B cell (primary cell): Measurements from ENCODE around the gene PPP1R36. TPM values are rescaled to one million over a fixed set of nuclear protein-coding genes. Genes with fewer than 3 reads are reported as not detected.
A peak's percentile ranks its signal among the peaks of the same experiment; 100 is the strongest.

ENCODE experiments used
- ATAC-seq: fragments of 200-7000 bp; cut with Tn5 transposase; one replicate; pipeline ENCODE4 v1.10.0; 2021; ENCODE audit warnings: low read depth, mild to moderate bottlenecking, moderate number of reproducible peaks, moderate library complexity
- CTCF ChIA-PET: fragments of 350-600 bp; sonication (Branson Sonifier 250); formaldehyde crosslinking; loops from one replicate; lab custom pipeline; 2021; ENCODE audit warnings: antibody characterized with exemption, inconsistent platforms; lab: Charles Lee
- POLR2A ChIA-PET: fragments of 350-600 bp; sonication (Branson Sonifier 250); formaldehyde crosslinking; loops from one replicate; lab custom pipeline; 2021; ENCODE audit warnings: antibody characterized with exemption; lab: Charles Lee
- DNase-seq: peaks from one replicate; pipeline ENCODE4 v3.0.0; 2013
- H2AFZ ChIP-seq: 2 replicates; pipeline ENCODE4 v1.6.1; 2012; ENCODE audit warnings: mild to moderate bottlenecking, low read depth, low read length; ENCODE audit not compliant: insufficient read depth, poor library complexity, severe bottlenecking
- H3K27ac ChIP-seq, 2 donors: 1 replicate in 1 of 2; 2 replicates in 1 of 2; pipeline ENCODE4 v1.5.1; 2012 to 2013; ENCODE audit warnings: low read length in 2 of 2, mild to moderate bottlenecking in 2 of 2, moderate library complexity in 1 of 2
- H3K27me3 ChIP-seq, 4 experiments: fragments of 200-600 bp in 1 of 4; sonication (generic) in 1 of 4; replicated peaks in 1 of 4; 1 replicate in 2 of 4; 2 replicates in 2 of 4; pipeline versions ENCODE4 v1.6.1 to v1.7.0; 2013 to 2016; ENCODE audit warnings: low read length in 3 of 4, mild to moderate bottlenecking in 2 of 4, mixed read lengths in 1 of 4, moderate library complexity in 1 of 4; ENCODE audit not compliant: insufficient read depth in 4 of 4, control insufficient read depth in 3 of 4; ENCODE audit errors: control extremely low read depth in 1 of 4
- H3K36me3 ChIP-seq, 2 experiments: replicated peaks in 1 of 2; 1 replicate in 1 of 2; 2 replicates in 1 of 2; pipeline versions ENCODE4 v1.6.1 to v1.7.1; 2013; ENCODE audit warnings: low read length in 1 of 2; ENCODE audit not compliant: insufficient read depth in 2 of 2, control insufficient read depth in 1 of 2; ENCODE audit errors: control extremely low read depth in 1 of 2, extremely low read depth in 1 of 2
- H3K4me1 ChIP-seq, 2 donors: fragments of 200-600 bp in 1 of 2; sonication (generic) in 1 of 2; 1 replicate in 1 of 2; 2 replicates in 1 of 2; pipeline versions ENCODE4 v1.5.1 to v1.6.1; 2013 to 2017; ENCODE audit warnings: low read length in 2 of 2; ENCODE audit not compliant: control insufficient read depth in 2 of 2, insufficient read depth in 2 of 2
- H3K4me2 ChIP-seq: replicated peaks from 2 replicates; pipeline ENCODE3; 2012; ENCODE audit warnings: mild to moderate bottlenecking, low read depth, low read length; ENCODE audit not compliant: poor library complexity, severe bottlenecking
- H3K4me3 ChIP-seq, 5 experiments: fragments of 200-600 bp in 1 of 5; sonication (generic) in 1 of 5; 1 replicate in 3 of 5; 2 replicates in 2 of 5; pipeline versions ENCODE4 v1.5.1 to v1.7.0; 2011 to 2016; ENCODE audit warnings: low read length in 4 of 5, mild to moderate bottlenecking in 4 of 5, low read depth in 2 of 5, control low read depth in 1 of 5, moderate library complexity in 1 of 5; ENCODE audit not compliant: insufficient read depth in 1 of 5; ENCODE audit errors: control extremely low read depth in 1 of 5, extremely low read depth in 1 of 5
- H3K79me2 ChIP-seq: fragments of 200-600 bp; sonication (generic); one replicate; pipeline ENCODE4 v1.6.0; 2016; ENCODE audit warnings: low read length; ENCODE audit not compliant: control insufficient read depth, insufficient read depth
- H3K9ac ChIP-seq: fragments of 200-600 bp; sonication (generic); 2 replicates; pipeline ENCODE4 v1.6.1; 2017; ENCODE audit warnings: mild to moderate bottlenecking, low read length, moderate library complexity
- H3K9me3 ChIP-seq, 3 donors: one replicate each; pipeline versions ENCODE4 v1.6.1 to v1.7.1; 2013; ENCODE audit warnings: low read length in 2 of 3; ENCODE audit not compliant: control insufficient read depth in 2 of 3, insufficient read depth in 1 of 3; ENCODE audit errors: control extremely low read depth in 1 of 3
- H4K20me1 ChIP-seq: 2 replicates; pipeline ENCODE4 v1.6.0; 2012; ENCODE audit warnings: mild to moderate bottlenecking, low read length; ENCODE audit not compliant: insufficient read depth, control insufficient read depth, poor library complexity, severe bottlenecking
- H3K27ac Mint-ChIP-seq: one replicate; pipeline ENCODE4 v1.8.0; 2021; ENCODE audit warnings: mixed read lengths
- H3K27me3 Mint-ChIP-seq: one replicate; pipeline ENCODE4 v1.8.0; 2021; ENCODE audit warnings: mixed read lengths
- H3K4me1 Mint-ChIP-seq: one replicate; pipeline ENCODE4 v1.8.0; 2021; ENCODE audit warnings: mixed read lengths
- H3K4me3 Mint-ChIP-seq: one replicate; pipeline ENCODE4 v1.8.0; 2021; ENCODE audit warnings: mixed read lengths
- H3K9me3 Mint-ChIP-seq: one replicate; pipeline ENCODE4 v1.8.0; 2022; ENCODE audit warnings: mixed read lengths; ENCODE audit not compliant: insufficient read depth
- EZH2 ChIP-seq: IDR thresholded peaks from 2 replicates; pipeline ENCODE4 v1.6.1; 2012; ENCODE audit warnings: borderline replicate concordance, low read depth, mild to moderate bottlenecking, moderate library complexity, low read length; ENCODE audit not compliant: insufficient read depth, poor library complexity, severe bottlenecking
- WGBS: methylation state at CpG from one replicate; pipeline ENCODE4 v1.1.5; 2013; ENCODE audit warnings: missing lambda C conversion rate; ENCODE audit not compliant: insufficient coverage; 5-methylcytosine and 5-hydroxymethylcytosine counted together
- intact Hi-C: fragments of 100-400 bp; cut with micrococcal nuclease; formaldehyde crosslinking; loops from one replicate; pipeline ENCODE4 v1.10.0; 2022
- polyA plus RNA-seq: library from polyadenylated mRNA; depleted of rRNA; stranded (reverse); fragments of >200 nt; gene quantifications from 2 replicates; pipeline ENCODE4 v1.2.3, GENCODE V29; 2012
- total RNA-seq, 2 donors: library from RNA; stranded (reverse); fragments of 120-200 nt in 1 of 2; gene quantifications; 1 replicate in 1 of 2; 2 replicates in 1 of 2; pipeline versions ENCODE4 v1.2.3 to v1.2.4, GENCODE V29; 2013 to 2022
- TF ChIP-seq, protein P1 (sequence below): fragments of 200-600 bp; IDR thresholded peaks from one replicate; pipeline ENCODE4 v1.8.0; 2022; ENCODE audit warnings: antibody characterized with exemption, mild to moderate bottlenecking

The PPP1R36 gene
- total and polyA plus RNA-seq, 2 donors (not counting 1 experiment from before 2014, with no cell fraction given), result 0.06 TPM; not detected in 1

DNA sequence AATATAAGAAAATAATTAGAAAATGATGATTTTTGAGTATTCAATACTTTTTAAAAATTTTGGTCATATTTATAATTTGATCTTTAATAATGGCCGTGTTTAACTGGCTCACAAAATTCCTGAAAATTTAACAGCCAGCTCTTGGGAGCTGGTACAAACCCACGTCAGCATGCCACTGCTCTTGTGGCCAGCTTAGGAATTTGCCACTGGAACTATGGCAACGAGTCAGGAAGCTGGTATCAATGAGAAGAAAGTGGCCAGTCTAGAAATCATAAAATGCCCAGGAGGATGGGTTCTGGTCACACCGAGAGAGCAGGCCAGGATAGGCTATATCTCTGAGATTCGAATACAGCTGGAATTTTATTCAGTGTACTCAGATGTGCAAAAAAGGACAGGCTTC, 82.3 kb downstream of the PPP1R36 start:
- ChIA-PET POLR2A (no interaction called here), CTCF (interaction anchor here (0.6 to 0.7 kb wide), 2 partner anchors 244 to 245 kb away, joined by 3 to 4 read pairs; no protein-coding TSS in a partner anchor)
- no peaks in the 10 kb centered on the region for H3K27me3 Mint-ChIP-seq
- H3K9me3 Mint-ChIP-seq, result no peaks in the 10 kb centered on the region
- H3K4me1 ChIP-seq, result peaks cover 5 to 20% of the 10 kb centered on the region in 2 donors
- no peak for TF ChIP-seq EZH2
- TF ChIP-seq, protein P1, sequence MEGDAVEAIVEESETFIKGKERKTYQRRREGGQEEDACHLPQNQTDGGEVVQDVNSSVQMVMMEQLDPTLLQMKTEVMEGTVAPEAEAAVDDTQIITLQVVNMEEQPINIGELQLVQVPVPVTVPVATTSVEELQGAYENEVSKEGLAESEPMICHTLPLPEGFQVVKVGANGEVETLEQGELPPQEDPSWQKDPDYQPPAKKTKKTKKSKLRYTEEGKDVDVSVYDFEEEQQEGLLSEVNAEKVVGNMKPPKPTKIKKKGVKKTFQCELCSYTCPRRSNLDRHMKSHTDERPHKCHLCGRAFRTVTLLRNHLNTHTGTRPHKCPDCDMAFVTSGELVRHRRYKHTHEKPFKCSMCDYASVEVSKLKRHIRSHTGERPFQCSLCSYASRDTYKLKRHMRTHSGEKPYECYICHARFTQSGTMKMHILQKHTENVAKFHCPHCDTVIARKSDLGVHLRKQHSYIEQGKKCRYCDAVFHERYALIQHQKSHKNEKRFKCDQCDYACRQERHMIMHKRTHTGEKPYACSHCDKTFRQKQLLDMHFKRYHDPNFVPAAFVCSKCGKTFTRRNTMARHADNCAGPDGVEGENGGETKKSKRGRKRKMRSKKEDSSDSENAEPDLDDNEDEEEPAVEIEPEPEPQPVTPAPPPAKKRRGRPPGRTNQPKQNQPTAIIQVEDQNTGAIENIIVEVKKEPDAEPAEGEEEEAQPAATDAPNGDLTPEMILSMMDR, result no peak
- peaks cover 0 to 2% (median 0%) of the 10 kb centered on the region in 4 experiments for H3K27me3 ChIP-seq
- DNase-seq (no peak), ATAC-seq (no peak)
- peaks cover 11% of the 10 kb centered on the region for H3K4me1 Mint-ChIP-seq
- intact Hi-C loops, result no loop called here
- no peak overlapping the region for H3K27ac ChIP-seq
- H3K27ac Mint-ChIP-seq, result no peak overlapping the region
- no peak overlapping the region for H3K4me2 ChIP-seq
- H3K79me2 ChIP-seq, result no peaks in the 10 kb centered on the region
- no peak overlapping the region for H3K4me3 ChIP-seq
- WGBS, result 87% methylated on average over 4 of the region's 5 CpGs
- H3K9me3 ChIP-seq, result peaks cover 0 to 9% (median 0%) of the 10 kb centered on the region in 3 donors
- H4K20me1 ChIP-seq, result no peaks in the 10 kb centered on the region
- H3K36me3 ChIP-seq, result no peaks in the 10 kb centered on the region
- H3K9ac ChIP-seq, result peak overlapping the region; percentile 43
- H3K4me3 Mint-ChIP-seq, result no peak overlapping the region
- H2AFZ ChIP-seq, result peak overlapping the region; percentile 68

- TF ChIP-seq, protein P1, result no peak
- TF ChIP-seq EZH2, result no peak
- CTCF ChIA-PET, result interaction anchor here (1.7 kb wide), 1 partner anchor 24 kb away, joined by 5 read pairs; no protein-coding TSS in a partner anchor
- no peak overlapping the region for H3K4me3 ChIP-seq
- H3K9me3 Mint-ChIP-seq, result no peaks in the 10 kb centered on the region
- peaks cover 0 to 9% (median 0%) of the 10 kb centered on the region in 3 donors for H3K9me3 ChIP-seq
- H3K36me3 ChIP-seq, result no peaks in the 10 kb centered on the region
- intact Hi-C loops, result no loop called here
- POLR2A ChIA-PET, result no interaction called here
- H3K4me3 Mint-ChIP-seq, result no peak overlapping the region
- H3K27ac ChIP-seq, result no peak overlapping the region
- peaks cover 5 to 20% of the 10 kb centered on the region in 2 donors for H3K4me1 ChIP-seq
- H4K20me1 ChIP-seq, result no peaks in the 10 kb centered on the region
- 100% methylated on average over 1 of the region's 2 CpGs for WGBS
- no peak for DNase-seq
- H3K27ac Mint-ChIP-seq, result no peak overlapping the region
- H2AFZ ChIP-seq, result no peak overlapping the region
- H3K79me2 ChIP-seq, result no peaks in the 10 kb centered on the region
- H3K27me3 ChIP-seq, result peaks cover 0 to 4% (median 0%) of the 10 kb centered on the region in 4 experiments
- H3K27me3 Mint-ChIP-seq, result peaks cover 3% of the 10 kb centered on the region
- peaks cover 11% of the 10 kb centered on the region for H3K4me1 Mint-ChIP-seq
- no peak for ATAC-seq
- no peak overlapping the region for H3K4me2 ChIP-seq
- H3K9ac ChIP-seq, result no peak overlapping the region
Measured at GRCh38 chr14:64634558-64634957, 84.8 kb downstream of the PPP1R36 start.
